Fibroblast of the aortic adventitia (primary cell): ENCODE data around the gene RHOXF1. TPM values are rescaled to one million over a fixed set of nuclear protein-coding genes. Genes with fewer than 3 reads are reported as not detected.
"Not testable (repeated sequence)": the region's sequence is repeated elsewhere in the genome, so short reads cannot be mapped to it uniquely, and the experiment has no call there.

Source experiments
- DNase-seq: peaks from one replicate; pipeline ENCODE4 v3.0.0-alpha.2; 2010; ENCODE audit warnings: low read depth
- H3K4me3 ChIP-seq: 2 replicates; pipeline ENCODE4 v1.5.1; 2011; ENCODE audit warnings: low read depth, mild to moderate bottlenecking, control low read depth, low read length, moderate library complexity
- total RNA-seq: library from RNA; depleted of rRNA; stranded (reverse); fragments of >200 nt; gene quantifications from 2 replicates; pipeline ENCODE4 v1.2.3, GENCODE V29; 2012; ENCODE audit warnings: low replicate concordance
- TF ChIP-seq, protein P1 (sequence below): IDR thresholded peaks from 2 replicates; pipeline ENCODE4 v1.5.1; 2011; ENCODE audit warnings: mild to moderate bottlenecking, low read length, control low read depth, inconsistent platforms; ENCODE audit not compliant: insufficient read depth

Gene RHOXF1
- total RNA-seq, 1 donor = not detected

DNA sequence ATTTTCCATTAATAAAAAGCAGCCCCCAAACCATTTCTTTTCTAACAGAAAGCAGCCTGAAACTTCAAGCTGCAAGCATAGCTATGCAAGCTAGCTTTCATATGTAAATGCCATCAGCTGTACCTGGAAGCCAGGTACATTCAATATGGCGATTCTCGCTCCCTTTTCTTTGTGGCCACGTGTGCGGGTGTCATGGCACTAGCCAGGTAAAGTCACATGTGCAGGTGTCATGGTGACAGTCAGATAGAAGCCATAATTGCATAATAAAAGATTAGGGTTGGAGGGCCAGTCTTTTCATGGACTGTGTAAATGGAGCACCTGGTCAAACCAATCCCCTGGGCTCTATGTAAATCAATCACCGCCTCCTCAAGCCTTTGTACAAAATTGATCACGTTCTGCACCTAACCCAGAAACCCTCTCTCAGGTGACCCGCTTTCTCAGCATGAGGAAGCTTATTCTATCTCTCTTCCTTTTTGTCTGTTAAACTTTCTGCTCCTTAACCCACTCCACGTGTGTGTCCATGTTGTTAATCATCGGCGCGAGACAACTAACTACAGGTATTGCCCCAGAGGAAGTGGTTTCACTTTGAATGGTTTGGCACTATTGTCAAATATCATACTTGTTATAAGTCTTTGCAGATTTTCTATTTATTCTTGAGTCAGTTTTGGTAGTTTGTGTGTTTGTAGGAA lies 24.7 kb upstream of the RHOXF1 start:
- no peak overlapping the region for H3K4me3 ChIP-seq
- TF ChIP-seq, protein P1, sequence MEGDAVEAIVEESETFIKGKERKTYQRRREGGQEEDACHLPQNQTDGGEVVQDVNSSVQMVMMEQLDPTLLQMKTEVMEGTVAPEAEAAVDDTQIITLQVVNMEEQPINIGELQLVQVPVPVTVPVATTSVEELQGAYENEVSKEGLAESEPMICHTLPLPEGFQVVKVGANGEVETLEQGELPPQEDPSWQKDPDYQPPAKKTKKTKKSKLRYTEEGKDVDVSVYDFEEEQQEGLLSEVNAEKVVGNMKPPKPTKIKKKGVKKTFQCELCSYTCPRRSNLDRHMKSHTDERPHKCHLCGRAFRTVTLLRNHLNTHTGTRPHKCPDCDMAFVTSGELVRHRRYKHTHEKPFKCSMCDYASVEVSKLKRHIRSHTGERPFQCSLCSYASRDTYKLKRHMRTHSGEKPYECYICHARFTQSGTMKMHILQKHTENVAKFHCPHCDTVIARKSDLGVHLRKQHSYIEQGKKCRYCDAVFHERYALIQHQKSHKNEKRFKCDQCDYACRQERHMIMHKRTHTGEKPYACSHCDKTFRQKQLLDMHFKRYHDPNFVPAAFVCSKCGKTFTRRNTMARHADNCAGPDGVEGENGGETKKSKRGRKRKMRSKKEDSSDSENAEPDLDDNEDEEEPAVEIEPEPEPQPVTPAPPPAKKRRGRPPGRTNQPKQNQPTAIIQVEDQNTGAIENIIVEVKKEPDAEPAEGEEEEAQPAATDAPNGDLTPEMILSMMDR = no peak
- no peak for DNase-seq

DNA sequence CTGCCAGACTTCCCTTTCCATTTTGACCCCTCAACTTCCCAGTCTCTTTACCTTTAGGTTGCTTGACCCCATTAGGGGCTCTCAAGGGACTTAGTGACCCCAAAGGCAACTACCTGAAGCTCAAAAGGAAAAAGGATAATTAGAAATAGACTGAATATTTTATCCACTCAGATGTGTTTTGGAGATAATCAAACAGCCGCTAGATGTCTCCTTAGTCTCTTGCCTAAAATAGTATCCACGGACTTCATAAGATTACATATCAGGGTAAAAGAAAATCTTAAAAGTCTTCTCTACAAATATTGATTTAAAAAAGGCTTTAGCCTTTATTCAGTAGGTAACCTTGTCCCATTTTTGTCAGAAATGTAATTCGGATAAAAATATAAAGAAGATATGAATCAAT lies 21.7 kb upstream of the RHOXF1 start:
- TF ChIP-seq, protein P1 = peak; percentile 16

DNA sequence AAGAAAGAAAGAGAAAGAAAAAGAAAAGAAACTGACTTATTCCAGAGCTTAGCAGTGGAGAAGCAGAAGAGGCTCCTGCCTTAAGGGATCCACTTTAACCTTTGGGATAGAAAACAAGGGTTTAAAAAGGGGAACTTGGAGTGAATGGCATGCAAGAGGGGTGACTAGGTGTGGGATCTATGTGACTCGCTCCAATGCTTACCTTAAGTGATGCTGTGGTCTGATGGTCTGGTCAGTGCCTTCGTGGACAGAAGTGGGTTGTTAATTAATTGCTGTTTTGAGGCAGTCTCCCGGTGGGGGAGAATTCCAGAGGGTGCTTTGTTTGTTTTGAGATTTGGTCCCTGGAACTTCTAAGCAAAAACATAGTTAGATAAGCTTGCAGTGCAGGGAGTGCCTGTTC lies 21.1 kb upstream of the RHOXF1 start:
- TF ChIP-seq, protein P1 = no peak
- H3K4me3 ChIP-seq = no peak overlapping the region
- DNase-seq = no peak

More for the DNA sequence above, 21.7 kb upstream of the RHOXF1 start:
- DNase-seq = peak; percentile 3
- H3K4me3 ChIP-seq = no peak overlapping the region

DNA sequence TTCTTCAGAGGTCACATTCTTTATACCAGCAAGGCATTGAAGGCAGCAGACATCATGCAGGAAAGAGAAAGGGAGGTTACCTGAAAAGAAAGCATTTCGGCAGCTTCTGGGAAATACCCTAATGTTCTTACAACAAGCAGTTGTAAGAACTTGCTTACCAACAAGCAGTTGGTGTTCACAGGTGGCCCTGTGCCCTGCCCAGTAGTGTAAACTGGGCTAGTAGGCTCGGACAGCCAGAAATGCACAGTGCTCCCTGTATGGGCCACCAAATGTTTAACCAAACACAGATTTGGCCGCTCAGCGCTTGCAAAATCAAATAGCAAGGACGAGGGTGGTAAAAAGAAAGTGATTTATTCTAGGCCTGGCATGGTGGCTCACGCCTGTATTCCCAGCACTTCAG lies 20.4 kb upstream of the RHOXF1 start:
- no peak overlapping the region for H3K4me3 ChIP-seq

DNA sequence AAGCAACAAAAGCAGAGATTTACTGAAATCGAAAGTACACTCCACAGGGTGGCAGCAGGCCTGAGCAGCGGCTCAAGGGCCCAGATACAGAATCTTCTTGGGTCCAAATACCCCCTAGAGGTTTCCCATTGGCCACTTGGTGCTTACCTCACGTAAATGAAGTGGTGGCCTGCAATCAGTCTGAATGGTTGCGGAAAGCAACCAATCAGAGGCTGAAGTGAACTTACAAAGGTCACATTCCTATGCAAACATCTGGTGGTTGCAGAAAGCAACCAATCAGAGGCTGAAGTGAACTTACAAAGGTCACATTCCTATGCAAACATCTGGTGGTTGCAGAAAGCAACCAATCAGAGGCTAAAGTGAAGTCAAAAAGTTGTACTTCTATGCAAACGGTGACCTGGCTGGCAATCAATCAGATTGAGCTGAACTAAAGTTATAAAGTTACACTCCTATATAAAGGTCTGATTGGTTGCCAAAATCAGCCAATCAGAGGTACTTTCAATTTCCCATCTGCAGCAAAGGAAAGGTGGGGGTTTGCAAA lies 12.7 kb upstream of the RHOXF1 start:
- not testable (repeated sequence) for DNase-seq, H3K4me3 ChIP-seq

More for the DNA sequence above, 20.4 kb upstream of the RHOXF1 start:
- TF ChIP-seq, protein P1 = no peak
- no peak for DNase-seq

DNA sequence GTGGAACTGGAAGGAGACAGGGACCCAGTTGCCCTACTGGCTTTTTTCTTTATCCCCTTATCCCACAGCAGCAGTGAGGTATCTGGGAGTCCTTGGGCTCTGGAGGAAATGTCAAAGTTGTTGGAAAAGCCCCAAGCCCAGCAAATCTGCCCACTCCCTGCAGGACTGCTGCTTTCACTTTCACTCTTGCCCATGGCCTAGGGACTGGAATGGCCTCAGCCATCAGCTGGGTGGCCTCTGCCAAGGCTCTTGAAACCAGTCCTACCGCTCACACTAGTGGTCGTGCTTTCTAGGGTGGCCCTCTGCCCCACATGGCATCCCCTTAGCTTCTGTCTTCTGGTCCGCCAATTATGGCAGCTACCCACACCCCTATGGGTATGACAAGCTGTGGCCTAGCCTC lies 9.7 kb upstream of the RHOXF1 start:
- TF ChIP-seq, protein P1 = no peak
- H3K4me3 ChIP-seq = no peak overlapping the region
- DNase-seq = peak; percentile 10

DNA sequence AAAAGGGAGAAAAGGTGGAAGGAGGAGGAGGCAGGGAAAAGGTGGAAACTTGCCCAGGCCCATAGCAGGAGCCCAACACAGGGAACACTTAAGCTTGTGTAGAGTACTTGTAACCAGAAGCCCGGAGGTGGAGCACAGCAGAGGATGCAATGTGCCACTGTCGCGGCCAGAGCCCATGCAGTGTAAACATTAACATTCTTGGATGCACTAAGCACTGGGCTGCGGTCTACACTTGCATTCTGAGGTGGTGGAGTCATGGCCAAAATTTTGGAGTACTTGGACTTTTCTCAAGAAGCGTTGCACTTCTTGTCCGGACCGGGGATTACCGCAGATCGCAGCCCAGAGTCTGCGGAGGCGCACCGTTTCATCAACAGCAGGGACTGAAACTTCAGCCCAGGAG lies 4.5 kb upstream of the RHOXF1 start:
- TF ChIP-seq, protein P1 = no peak
- DNase-seq = no peak
- H3K4me3 ChIP-seq = no peak overlapping the region
